ENCODE data around the gene PXN. TPM values are rescaled to one million over a fixed set of nuclear protein-coding genes. Genes with fewer than 3 reads are reported as not detected.

Gene PXN
- total and polyA plus RNA-seq, 10 of the 15 experiments (the other 5 are each of a cell fraction or from before 2014, with no cell fraction given) = 1.0 to 32.0 (median 11.5) TPM

GRCh38 chr12:120196363-120196762 is 69.2 kb downstream of the PXN start:
- ChIA-PET RAD21 (ENCODE audit: unreplicated experiment) (interaction anchor here (0.7 to 1.5 kb wide), 4 partner anchors 21 to 32 kb away, joined by 3 to 6 read pairs (median 4); no protein-coding TSS in a partner anchor), SMC1A (ENCODE audit: uncharacterized antibody, unreplicated experiment) (interaction anchor here (0.6 to 2.2 kb wide), 5 partner anchors 29 to 79 kb away, joined by 3 to 8 read pairs (median 4); partner anchors contain the start of gene RAB35), CTCF (interaction anchor here (1.1 to 2.1 kb wide), 4 partner anchors 32 to 242 kb away, joined by 3 to 6 read pairs (median 4); no protein-coding TSS in a partner anchor), POLR2A (interaction anchor here (0.5 to 3.1 kb wide), 4 partner anchors 63 to 486 kb away, joined by 3 to 8 read pairs (median 5); partner anchors contain the start of gene RAB35)
- Histone ChIP-seq H3K9ac (ENCODE audit: control insufficient read depth, insufficient read depth, low read length) (no peak overlapping the region), H4K20me1 (ENCODE audit: control insufficient read depth, insufficient read depth) (peaks cover 9% of the 10 kb centered on the region; the same call in 1 of the 2 replicates), H3K4me3 (peak overlapping the region; percentile 1; the same call in 1 of the 2 replicates), H3K4me2 (ENCODE audit: control insufficient read depth, insufficient read depth) (peak overlapping the region; percentile 62; the same call in 1 of the 2 replicates), H2AFZ (ENCODE audit: control insufficient read depth, low read depth, low read length) (no peak overlapping the region), H3K9me3 (replicated peaks; ENCODE audit: control insufficient read depth, insufficient read depth, low read length) (no peaks in the 10 kb centered on the region), H3K27ac (ENCODE audit: control insufficient read depth, insufficient read depth) (no peak overlapping the region), H3K36me3 (ENCODE audit: control insufficient read depth in 2 of 2, insufficient read depth in 2 of 2, low read length in 1 of 2) (peaks cover 10 to 24% of the 10 kb centered on the region in 2 experiments), H3K27me3 (replicated peaks in 1 of 2; ENCODE audit: control insufficient read depth in 2 of 2, insufficient read depth in 2 of 2, low read length in 1 of 2) (no peaks in the 10 kb centered on the region), H3K79me2 (ENCODE audit: control insufficient read depth, insufficient read depth, low read length) (peaks cover 85% of the 10 kb centered on the region), H3K4me1 (ENCODE audit: control insufficient read depth, insufficient read depth, low read length) (peaks cover 31% of the 10 kb centered on the region)
- TF ChIP-seq ZBED1 (IDR thresholded peaks at IDR 0.05; ENCODE audit: borderline replicate concordance) (no peak), POLR2A (IDR thresholded peaks at IDR 0.05; ENCODE audit: low read depth, low read length) (peak; percentile 52; the same call in 1 of the 2 replicates), RBBP5 (conservative IDR thresholded peaks at IDR 0.05) (no peak), POLR2AphosphoS5 (IDR thresholded peaks at IDR 0.05; ENCODE audit: low read length) (0 out of 2 replicates have a peak, but pooled peaks have one; percentile 1), SUPT20H (IDR thresholded peaks at IDR 0.05; ENCODE audit: borderline replicate concordance, control insufficient read depth, low read depth, low read length) (no peak)
- WGBS (ENCODE audit: insufficient coverage, insufficient replicate concordance, low lambda C conversion rate, missing lambda C conversion rate) = 100% methylated on average over 1 of the region's 1 CpG
- BruUV-seq (replicated peaks) = no TSS peak
- in situ Hi-C loops (cut with MboI) = no loop called here
- intact Hi-C loops (cut with micrococcal nuclease; ENCODE audit: unreplicated experiment) = loop anchor here (10.0 kb wide), 1 partner anchor 212 kb away; the partner anchor contains the start of gene BICDL1
- no peak for ATAC-seq
- no peak for FAIRE-seq
- DNase-seq (ENCODE audit: low read depth, low spot score) = no peak
